HEK293 (cell line): ENCODE measurements around the gene SERPINB4.
"Not testable (repeated sequence)": the region's sequence is repeated elsewhere in the genome, so short reads cannot be mapped to it uniquely, and the experiment has no call there.

Experiments used
- CTCF ChIA-PET: fragments of 350-600 bp; formaldehyde crosslinking; extraction: SDS; loops from one replicate; lab custom pipeline; 2021; ENCODE audit warnings: antibody characterized with exemption; lab: Yijun Ruan, JAX
- POLR2A ChIA-PET: fragments of 300-600 bp; formaldehyde crosslinking; extraction: SDS; loops from one replicate; lab custom pipeline; 2020; ENCODE audit warnings: antibody characterized with exemption, inconsistent platforms; lab: Yijun Ruan, JAX
- H3K27ac ChIP-seq: fragments of 200-500 bp; sonication (Bioruptor generic); 2 replicates; pipeline ENCODE4 v1.5.1; 2014; ENCODE audit warnings: low read depth, low read length, control low read depth, inconsistent platforms; ENCODE audit errors: extremely low read depth
- H3K36me3 ChIP-seq, 2 experiments: fragments of 200-500 bp in 1 of 2; sonication (Bioruptor generic) in 1 of 2; 1 replicate in 1 of 2; 2 replicates in 1 of 2; pipeline ENCODE4 v1.5.1; 2014 to 2017; ENCODE audit warnings: inconsistent platforms in 2 of 2, low read length in 2 of 2; ENCODE audit not compliant: control insufficient read depth in 2 of 2, insufficient read depth in 1 of 2
- H3K4me1 ChIP-seq: fragments of 200-500 bp; sonication (Bioruptor generic); 2 replicates; pipeline ENCODE4 v1.5.1; 2014; ENCODE audit warnings: mild to moderate bottlenecking, low read length, inconsistent platforms; ENCODE audit not compliant: control insufficient read depth, insufficient read depth
- H3K4me3 ChIP-seq: 2 replicates; pipeline ENCODE4 v1.5.1; 2011; ENCODE audit warnings: low read depth, mild to moderate bottlenecking, control low read depth, low read length, moderate library complexity
- H3K9me3 ChIP-seq: fragments of 200-500 bp; sonication (Bioruptor generic); 2 replicates; pipeline ENCODE4 v1.5.1; 2014; ENCODE audit warnings: low read depth, low read length, inconsistent platforms; ENCODE audit not compliant: control insufficient read depth, insufficient read depth
- MZF1 ChIP-seq: fragments of 450-650 bp; formaldehyde crosslinking; IDR thresholded peaks from 2 replicates; pipeline ENCODE4 v1.5.1; 2017; ENCODE audit warnings: missing biosample characterization, missing genetic modification characterization, borderline replicate concordance
- ZNF133 ChIP-seq: fragments of 450-650 bp; formaldehyde crosslinking; IDR thresholded peaks from 2 replicates; pipeline ENCODE4 v1.5.1; 2016; ENCODE audit warnings: missing biosample characterization, missing genetic modification characterization
- ZNF211 ChIP-seq: fragments of 450-650 bp; formaldehyde crosslinking; IDR thresholded peaks from 2 replicates; pipeline ENCODE4 v1.5.1; 2016; ENCODE audit warnings: low read depth, missing biosample characterization, missing genetic modification characterization
- ZNF239 ChIP-seq: fragments of 450-650 bp; formaldehyde crosslinking; IDR thresholded peaks from 2 replicates; pipeline ENCODE4 v1.5.1; 2016; ENCODE audit warnings: missing biosample characterization, missing genetic modification characterization
- ZNF266 ChIP-seq: fragments of 450-650 bp; formaldehyde crosslinking; IDR thresholded peaks from 2 replicates; pipeline ENCODE4 v1.5.1; 2016; ENCODE audit warnings: missing biosample characterization, missing genetic modification characterization, low read depth
- ZNF510 ChIP-seq: fragments of 450-650 bp; formaldehyde crosslinking; IDR thresholded peaks from 2 replicates; pipeline ENCODE4 v1.5.1; 2018; ENCODE audit warnings: mild to moderate bottlenecking, missing genetic modification characterization, missing biosample characterization; ENCODE audit not compliant: insufficient replicate concordance
- ZNF571 ChIP-seq: fragments of 450-650 bp; formaldehyde crosslinking; IDR thresholded peaks from 2 replicates; pipeline ENCODE4 v1.5.0; 2017; ENCODE audit warnings: missing biosample characterization, missing genetic modification characterization
- ZNF596 ChIP-seq: fragments of 450-650 bp; IDR thresholded peaks from 2 replicates; pipeline ENCODE4 v1.5.0; 2018; ENCODE audit warnings: missing biosample characterization, mild to moderate bottlenecking, missing genetic modification characterization, moderate library complexity
- ZNF843 ChIP-seq: fragments of 450-650 bp; formaldehyde crosslinking; IDR thresholded peaks from 2 replicates; pipeline ENCODE4 v1.5.1; 2016; ENCODE audit warnings: missing biosample characterization, missing genetic modification characterization
- TF ChIP-seq, protein P1 (sequence below): fragments of 450-650 bp; formaldehyde crosslinking; IDR thresholded peaks from 2 replicates; pipeline ENCODE4 v1.5.1; 2016; ENCODE audit warnings: missing biosample characterization, missing genetic modification characterization
- TF ChIP-seq, protein P2 (sequence below): fragments of 450-650 bp; formaldehyde crosslinking; IDR thresholded peaks from 2 replicates; pipeline ENCODE4 v1.5.1; 2017; ENCODE audit warnings: missing biosample characterization, missing genetic modification characterization

SERPINB4 gene

DNA sequence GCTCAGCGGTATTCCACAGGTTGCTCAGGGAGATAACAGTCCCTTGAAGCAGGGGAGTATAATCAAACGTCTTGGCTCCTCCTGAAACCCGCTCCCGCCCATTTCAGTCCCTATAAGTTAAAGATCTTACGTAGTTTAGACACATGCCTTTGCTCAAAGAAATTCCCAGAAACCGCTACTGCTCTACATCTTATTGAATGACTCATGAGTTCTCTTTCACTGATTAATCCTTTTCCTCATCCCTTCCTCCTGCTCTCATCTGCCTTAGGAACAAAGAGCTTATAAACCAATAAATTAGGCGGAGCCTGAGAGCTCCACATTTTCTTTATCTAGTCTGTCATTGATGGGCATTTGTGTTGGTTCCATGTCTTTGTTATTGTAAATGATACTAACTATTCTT is 4.2 kb upstream of the SERPINB4 start (continued):
- TF ChIP-seq, protein P1, sequence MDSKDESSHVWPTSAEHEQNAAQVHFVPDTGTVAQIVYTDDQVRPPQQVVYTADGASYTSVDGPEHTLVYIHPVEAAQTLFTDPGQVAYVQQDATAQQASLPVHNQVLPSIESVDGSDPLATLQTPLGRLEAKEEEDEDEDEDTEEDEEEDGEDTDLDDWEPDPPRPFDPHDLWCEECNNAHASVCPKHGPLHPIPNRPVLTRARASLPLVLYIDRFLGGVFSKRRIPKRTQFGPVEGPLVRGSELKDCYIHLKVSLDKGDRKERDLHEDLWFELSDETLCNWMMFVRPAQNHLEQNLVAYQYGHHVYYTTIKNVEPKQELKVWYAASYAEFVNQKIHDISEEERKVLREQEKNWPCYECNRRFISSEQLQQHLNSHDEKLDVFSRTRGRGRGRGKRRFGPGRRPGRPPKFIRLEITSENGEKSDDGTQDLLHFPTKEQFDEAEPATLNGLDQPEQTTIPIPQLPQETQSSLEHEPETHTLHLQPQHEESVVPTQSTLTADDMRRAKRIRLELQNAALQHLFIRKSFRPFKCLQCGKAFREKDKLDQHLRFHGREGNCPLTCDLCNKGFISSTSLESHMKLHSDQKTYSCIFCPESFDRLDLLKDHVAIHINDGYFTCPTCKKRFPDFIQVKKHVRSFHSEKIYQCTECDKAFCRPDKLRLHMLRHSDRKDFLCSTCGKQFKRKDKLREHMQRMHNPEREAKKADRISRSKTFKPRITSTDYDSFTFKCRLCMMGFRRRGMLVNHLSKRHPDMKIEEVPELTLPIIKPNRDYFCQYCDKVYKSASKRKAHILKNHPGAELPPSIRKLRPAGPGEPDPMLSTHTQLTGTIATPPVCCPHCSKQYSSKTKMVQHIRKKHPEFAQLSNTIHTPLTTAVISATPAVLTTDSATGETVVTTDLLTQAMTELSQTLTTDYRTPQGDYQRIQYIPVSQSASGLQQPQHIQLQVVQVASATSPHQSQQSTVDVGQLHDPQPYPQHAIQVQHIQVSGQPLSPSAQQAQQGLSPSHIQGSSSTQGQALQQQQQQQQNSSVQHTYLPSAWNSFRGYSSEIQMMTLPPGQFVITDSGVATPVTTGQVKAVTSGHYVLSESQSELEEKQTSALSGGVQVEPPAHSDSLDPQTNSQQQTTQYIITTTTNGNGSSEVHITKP (tag by site-specific recombination) = no peak
- TF ChIP-seq MZF1 = no peak
- no peak for TF ChIP-seq ZNF596 (tag by site-specific recombination)
- TF ChIP-seq, protein P2, sequence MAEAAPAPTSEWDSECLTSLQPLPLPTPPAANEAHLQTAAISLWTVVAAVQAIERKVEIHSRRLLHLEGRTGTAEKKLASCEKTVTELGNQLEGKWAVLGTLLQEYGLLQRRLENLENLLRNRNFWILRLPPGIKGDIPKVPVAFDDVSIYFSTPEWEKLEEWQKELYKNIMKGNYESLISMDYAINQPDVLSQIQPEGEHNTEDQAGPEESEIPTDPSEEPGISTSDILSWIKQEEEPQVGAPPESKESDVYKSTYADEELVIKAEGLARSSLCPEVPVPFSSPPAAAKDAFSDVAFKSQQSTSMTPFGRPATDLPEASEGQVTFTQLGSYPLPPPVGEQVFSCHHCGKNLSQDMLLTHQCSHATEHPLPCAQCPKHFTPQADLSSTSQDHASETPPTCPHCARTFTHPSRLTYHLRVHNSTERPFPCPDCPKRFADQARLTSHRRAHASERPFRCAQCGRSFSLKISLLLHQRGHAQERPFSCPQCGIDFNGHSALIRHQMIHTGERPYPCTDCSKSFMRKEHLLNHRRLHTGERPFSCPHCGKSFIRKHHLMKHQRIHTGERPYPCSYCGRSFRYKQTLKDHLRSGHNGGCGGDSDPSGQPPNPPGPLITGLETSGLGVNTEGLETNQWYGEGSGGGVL (tag by site-specific recombination) = no peak
- no peak for TF ChIP-seq ZNF239 (tag by site-specific recombination)
- no peak for TF ChIP-seq ZNF510 (tag by site-specific recombination)
- TF ChIP-seq, all 188 proteins: peak for 0

DNA sequence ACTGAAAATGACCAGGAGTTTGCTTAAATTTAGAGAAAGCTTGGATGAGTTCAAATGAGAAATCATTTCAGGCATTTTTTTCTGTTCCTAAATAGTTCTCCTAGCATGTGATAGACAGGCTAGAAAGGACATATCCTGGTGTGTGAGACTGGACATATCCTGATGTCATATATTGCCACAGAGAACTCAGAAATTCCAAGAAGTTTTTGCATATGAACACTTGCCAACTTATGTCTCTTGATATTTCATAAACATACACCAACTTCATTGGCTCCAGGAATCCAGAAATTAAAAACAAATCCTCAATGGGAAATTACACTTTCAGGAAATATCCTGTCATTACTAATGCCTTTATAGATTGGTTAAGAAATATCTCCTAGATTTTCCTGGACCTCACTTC is 2.9 kb upstream of the SERPINB4 start:
- no peak overlapping the region for H3K27ac ChIP-seq
- no peak for TF ChIP-seq ZNF843 (tag by site-specific recombination)
- no peak for TF ChIP-seq ZNF266 (tag by site-specific recombination)
- no peak for TF ChIP-seq ZNF133
- no peak for TF ChIP-seq ZNF571 (tag by site-specific recombination)
- no peak for TF ChIP-seq ZNF211 (tag by site-specific recombination)
- ChIA-PET CTCF (no interaction called here), POLR2A (no interaction called here)
- no peak overlapping the region for H3K4me3 ChIP-seq
- no peaks in the 10 kb centered on the region for H3K4me1 ChIP-seq
- no peaks in the 10 kb centered on the region for H3K9me3 ChIP-seq
- H3K36me3 ChIP-seq = no peaks in the 10 kb centered on the region

DNA sequence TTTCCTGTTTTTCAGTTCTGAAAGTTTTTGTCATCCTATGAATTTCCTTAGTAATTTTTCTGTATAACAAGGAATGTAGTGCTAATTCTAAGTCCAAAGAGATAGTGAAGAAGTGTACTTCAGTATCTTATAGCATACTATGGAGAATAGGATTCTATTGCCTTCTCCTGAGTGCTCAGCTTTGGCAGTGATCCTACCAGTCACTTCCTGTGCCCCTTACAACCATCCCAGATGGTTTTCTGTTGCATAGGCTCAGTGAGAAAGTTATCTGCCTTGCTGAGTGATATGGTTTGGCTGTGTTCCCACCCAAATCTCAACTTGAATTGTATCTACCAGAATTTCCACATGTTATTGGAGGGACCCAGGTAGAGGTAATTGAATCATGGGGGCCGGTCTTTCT is 638 bp upstream of the SERPINB4 start:
- H3K27ac ChIP-seq, H3K36me3 ChIP-seq, H3K4me1 ChIP-seq, H3K9me3 ChIP-seq, POLR2A ChIA-PET, H3K4me3 ChIP-seq, CTCF ChIA-PET: not testable (repeated sequence)

DNA sequence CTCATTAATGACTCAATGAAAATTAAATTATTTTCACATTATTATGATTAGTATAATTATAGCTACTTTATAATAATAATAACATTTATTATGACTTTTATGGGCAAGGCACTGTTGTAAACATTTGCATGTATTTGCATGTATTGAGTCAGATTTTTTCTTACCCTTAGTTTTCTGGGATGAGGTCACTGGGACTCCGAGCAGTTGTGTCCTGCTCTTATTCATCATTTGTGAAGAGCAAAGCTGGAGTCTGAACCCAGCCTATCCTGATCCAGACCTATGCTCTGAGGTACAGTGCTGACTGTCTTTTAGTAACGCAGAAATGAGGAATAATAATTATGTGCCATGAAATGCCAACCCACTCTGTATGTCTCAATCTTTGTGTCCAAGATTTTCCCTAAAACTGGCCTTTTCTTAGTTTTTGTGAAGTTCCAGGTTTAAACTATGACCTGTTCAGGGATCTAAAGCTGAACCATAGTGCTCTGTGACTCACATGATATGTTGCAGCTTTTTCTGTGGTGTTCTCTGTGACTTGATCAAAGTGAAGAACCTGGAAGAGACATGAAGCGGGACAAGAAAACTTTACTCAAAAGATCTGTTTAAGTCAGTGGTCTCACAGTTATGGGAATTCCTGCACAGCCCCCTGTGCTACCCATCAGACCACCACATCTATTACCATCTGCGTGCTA is 1.2 kb downstream of the SERPINB4 start:
- CTCF ChIA-PET, H3K9me3 ChIP-seq, POLR2A ChIA-PET, H3K4me3 ChIP-seq, H3K36me3 ChIP-seq, H3K4me1 ChIP-seq, H3K27ac ChIP-seq: not testable (repeated sequence)

DNA sequence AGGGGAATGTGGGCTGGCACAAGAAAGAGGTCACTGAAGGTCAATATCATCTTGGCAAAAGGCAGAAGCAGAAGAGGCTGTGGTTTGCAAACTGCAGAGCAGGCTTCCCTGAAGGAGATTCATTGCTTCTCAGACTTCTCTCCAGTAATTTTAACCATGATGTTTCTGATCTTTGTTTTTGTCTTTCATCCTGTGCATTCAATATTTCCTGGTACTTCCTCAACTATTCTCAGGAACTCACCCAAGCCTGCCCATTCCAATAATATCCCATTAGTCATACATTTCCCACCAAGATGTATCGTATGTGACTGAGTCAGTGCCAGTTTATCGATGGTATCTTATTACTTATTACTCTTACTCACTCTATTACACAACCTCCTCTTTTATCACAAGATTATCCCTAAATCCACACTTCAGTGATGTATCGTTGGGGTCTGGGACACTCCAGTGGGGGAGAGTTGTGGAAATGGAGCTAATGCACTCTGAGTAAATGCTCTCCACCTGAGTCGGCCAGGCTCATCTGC is 2.8 kb downstream of the SERPINB4 start:
- H3K36me3 ChIP-seq, H3K4me1 ChIP-seq, CTCF ChIA-PET, POLR2A ChIA-PET, H3K27ac ChIP-seq, H3K4me3 ChIP-seq, H3K9me3 ChIP-seq: not testable (repeated sequence)
